ENCODE data around the gene ACOX1. TPM values are rescaled to one million over a fixed set of nuclear protein-coding genes. Genes with fewer than 3 reads are reported as not detected.

Gene ACOX1
- total and polyA plus RNA-seq, 12 donors: 11.1 to 105 (median 92.1) TPM

GRCh38 chr17:75904749-75905521 is 74.0 kb downstream of the ACOX1 start, which contains the start of gene MRPL38:
TSS of gene MRPL38 (minus strand) at chr17:75904884. CDS start at chr17:75904875, 9 bp downstream.
- intact Hi-C loops (cut with DNase I): loop anchor here in 8 of 10 donors (1.0 to 10.0 kb wide), 8 partner anchors 72 to 390 kb away; partner anchors contain the start of genes ACOX1 (in 2 of the 8), TEN1 (in 2 of the 8) and UBALD2 (in 1 of the 8)
- ATAC-seq (peak; percentile 90 to 96 (median 94)), DNase-seq (peak; percentile 89 to 94)
- Histone ChIP-seq H3K27me3 (no peaks in the 10 kb centered on the region), H3K4me1 (peaks cover 6 to 26% (median 19%) of the 10 kb centered on the region in 9 donors), H3K27ac (peak within 1 kb of the TSS; percentile 88 to 97 (median 92)), H3K4me3 (peak within 1 kb of the TSS; percentile 66 to 96 (median 86)), H3K36me3 (peaks cover 0 to 35% (median 15%) of the 10 kb centered on the region in 9 donors), H3K9me3 (no peaks in the 10 kb centered on the region)
- WGBS, 2 donors: 3 to 5% methylated on average over 61 to 66 of the region's 69 CpGs
- TF ChIP-seq CTCF (IDR thresholded peaks at IDR 0.05): peak; percentile 87 to 100 (median 99)

- WGBS, 2 donors: 95% methylated on average over 6 of the region's 6 CpGs
- H3K36me3 ChIP-seq: peaks cover 6 to 59% (median 30%) of the 10 kb centered on the region in 9 donors
- no peak overlapping the region for H3K4me3 ChIP-seq
- no peaks in the 10 kb centered on the region for H3K27me3 ChIP-seq
- no peaks in the 10 kb centered on the region for H3K9me3 ChIP-seq
- DNase-seq (no peak), ATAC-seq (no peak)
- intact Hi-C loops (cut with DNase I): loop anchor here in 3 of 10 donors (10.0 kb wide), 3 partner anchors 82 to 392 kb away; partner anchors contain the start of gene UBALD2 (in 1 of the 3)
- peaks cover 7 to 30% (median 21%) of the 10 kb centered on the region in 9 donors for H3K4me1 ChIP-seq
- no peak overlapping the region for H3K27ac ChIP-seq
- no peak for TF ChIP-seq CTCF (IDR thresholded peaks at IDR 0.05)
Measured at GRCh38 chr17:75902406-75902805, 76.6 kb downstream of the ACOX1 start.

GRCh38 chr17:75901727-75902126 is 77.2 kb downstream of the ACOX1 start:
- no peak overlapping the region for H3K27ac ChIP-seq
- ATAC-seq (no peak), DNase-seq (no peak)
- H3K4me3 ChIP-seq: no peak overlapping the region
- no peaks in the 10 kb centered on the region for H3K27me3 ChIP-seq
- WGBS, 2 donors: 88 to 91% methylated on average over 18 of the region's 18 CpGs
- peaks cover 11 to 35% (median 26%) of the 10 kb centered on the region in 9 donors for H3K4me1 ChIP-seq
- no peak for TF ChIP-seq CTCF (IDR thresholded peaks at IDR 0.05)
- intact Hi-C loops (cut with DNase I): loop anchor here in 3 of 10 donors (10.0 kb wide), 3 partner anchors 83 to 393 kb away; partner anchors contain the start of gene UBALD2 (in 1 of the 3)
- peaks cover 6 to 59% (median 30%) of the 10 kb centered on the region in 9 donors for H3K36me3 ChIP-seq
- H3K9me3 ChIP-seq: no peaks in the 10 kb centered on the region

GRCh38 chr17:75900691-75901533 is 78.1 kb downstream of the ACOX1 start:
- TF ChIP-seq CTCF (IDR thresholded peaks at IDR 0.05): no peak
- intact Hi-C loops (cut with DNase I): loop anchor here in 3 of 10 donors (10.0 kb wide), 3 partner anchors 84 to 394 kb away; partner anchors contain the start of gene UBALD2 (in 1 of the 3)
- WGBS, 2 donors: 90 to 91% methylated on average over 13 of the region's 13 CpGs
- ATAC-seq (no peak), DNase-seq (no peak)
- Histone ChIP-seq H3K36me3 (peaks cover 6 to 59% (median 30%) of the 10 kb centered on the region in 9 donors), H3K4me3 (no peak overlapping the region), H3K4me1 (peaks cover 14 to 34% (median 27%) of the 10 kb centered on the region in 9 donors), H3K9me3 (no peaks in the 10 kb centered on the region), H3K27ac (no peak overlapping the region), H3K27me3 (no peaks in the 10 kb centered on the region)
